Fibroblast of peridontal ligament (primary cell): ENCODE measurements around the gene CD63.

Experiments used
- DNase-seq: peaks from one replicate; pipeline ENCODE4 v3.0.0-alpha.2; 2010; ENCODE audit errors: extremely low read depth

The CD63 gene

GRCh38 chr12:55721601-55722213 is 7.1 kb downstream of the CD63 start:
- DNase-seq = no peak

GRCh38 chr12:55720894-55721444 is 7.8 kb downstream of the CD63 start:
- DNase-seq = peak; percentile 98

GRCh38 chr12:55720071-55720564 is 8.7 kb downstream of the CD63 start, which contains the start of gene RDH5:
RDH5 (plus strand) TSS chr12:55720393; CDS start chr12:55721185, 792 bp downstream.
- peak; percentile 94 for DNase-seq

- no peak for DNase-seq
Measured at GRCh38 chr12:55719371-55719770, 9.4 kb downstream of the CD63 start.

- peak; percentile 82 for DNase-seq
Measured at GRCh38 chr12:55718624-55719275, 10.1 kb downstream of the CD63 start.

- no peak for DNase-seq
Measured at GRCh38 chr12:55718015-55718414, 10.8 kb downstream of the CD63 start.

- no peak for DNase-seq
Measured at GRCh38 chr12:55717011-55718007, 11.5 kb downstream of the CD63 start.

GRCh38 chr12:55716582-55716957 is 12.2 kb downstream of the CD63 start:
- no peak for DNase-seq

GRCh38 chr12:55715833-55716581 is 12.8 kb downstream of the CD63 start, which contains the start of gene BLOC1S1:
BLOC1S1 (plus strand) TSS chr12:55716046; CDS start chr12:55716052, 6 bp downstream.
- DNase-seq = peak; percentile 87

GRCh38 chr12:55715169-55715764 is 13.5 kb downstream of the CD63 start:
- DNase-seq = no peak

GRCh38 chr12:55713721-55714120 is 15.1 kb downstream of the CD63 start:
- peak; percentile 97 for DNase-seq

- DNase-seq = peak; percentile 40
Measured at GRCh38 chr12:55712700-55713415, 16.0 kb downstream of the CD63 start.

- DNase-seq = no peak
Measured at GRCh38 chr12:55711786-55712553, 16.8 kb downstream of the CD63 start.

- no peak for DNase-seq
Measured at GRCh38 chr12:55708695-55709233, 20.0 kb downstream of the CD63 start.

GRCh38 chr12:55707841-55708694 is 20.7 kb downstream of the CD63 start, which contains the start of gene ITGA7:
ITGA7 (minus strand) TSS chr12:55707904; CDS start chr12:55707682, 222 bp downstream.
- DNase-seq = no peak

- no peak for DNase-seq
Measured at GRCh38 chr12:55707219-55707671, 21.6 kb downstream of the CD63 start.

- no peak for DNase-seq
Measured at GRCh38 chr12:55706568-55707218, 22.1 kb downstream of the CD63 start.
